HCT116 (cell line): ENCODE data around the gene MALT1.

ENCODE experiments used
- CEBPB ChIP-seq: IDR thresholded peaks from 2 replicates; pipeline ENCODE4 v1.6.1; 2012; ENCODE audit warnings: low read depth
- EZH2phosphoT487 ChIP-seq: fragments of 200-600 bp; IDR thresholded peaks from 2 replicates; pipeline ENCODE4 v1.6.1; 2018; ENCODE audit warnings: antibody characterized with exemption, borderline replicate concordance
- POLR2A ChIP-seq: IDR thresholded peaks from 2 replicates; pipeline ENCODE4 v1.7.0; 2011; ENCODE audit warnings: borderline replicate concordance; ENCODE audit not compliant: insufficient read depth, insufficient read length; ENCODE audit errors: extremely low read depth
- POLR2AphosphoS5 ChIP-seq: IDR thresholded peaks from 2 replicates; pipeline ENCODE4 v1.6.1; 2011; ENCODE audit warnings: mild to moderate bottlenecking, low read depth, low read length, moderate library complexity
- RAD21 ChIP-seq: IDR thresholded peaks from 2 replicates; pipeline ENCODE4 v1.6.1; 2012; ENCODE audit warnings: low read depth, mild to moderate bottlenecking
- SP1 ChIP-seq: IDR thresholded peaks from 2 replicates; pipeline ENCODE4 v1.6.1; 2012; ENCODE audit warnings: low read depth
- TCF7L2 ChIP-seq: IDR thresholded peaks from 2 replicates; pipeline ENCODE4 v1.7.0; 2011; ENCODE audit warnings: borderline replicate concordance, inconsistent platforms; ENCODE audit not compliant: insufficient read depth, insufficient read length; ENCODE audit errors: extremely low read depth
- YY1 ChIP-seq: IDR thresholded peaks from 2 replicates; pipeline ENCODE4 v1.6.1; 2011; ENCODE audit warnings: low read length, low read depth, moderate library complexity, mild to moderate bottlenecking; ENCODE audit not compliant: insufficient replicate concordance; ENCODE audit errors: extremely low read depth
- ZNF274 ChIP-seq: fragments of 200-500 bp; sonication (Bioruptor generic); IDR thresholded peaks from 2 replicates; pipeline ENCODE4 v1.6.1; 2014; ENCODE audit warnings: mild to moderate bottlenecking, low read depth, low read length, inconsistent platforms
- TF ChIP-seq, protein P1 (sequence below): IDR thresholded peaks from 2 replicates; pipeline ENCODE4 v1.6.1; 2012; ENCODE audit warnings: low read depth
- TF ChIP-seq, protein P2 (sequence below), 3 experiments: fragments of 200-600 bp in 1 of 3; sonication (generic) in 1 of 3; IDR thresholded peaks in 2 of 3; conservative IDR thresholded peaks in 1 of 3; 2 replicates each; pipeline ENCODE4 v1.5.1; 2012 to 2017; ENCODE audit warnings: low read depth in 2 of 3, low read length in 2 of 3, antibody characterized with exemption in 1 of 3, borderline replicate concordance in 1 of 3, control low read depth in 1 of 3, mild to moderate bottlenecking in 1 of 3, mixed read lengths in 1 of 3, mixed run types in 1 of 3, moderate library complexity in 1 of 3; ENCODE audit not compliant: insufficient read depth in 1 of 3
- TF ChIP-seq, protein P3 (sequence below): IDR thresholded peaks from 2 replicates; pipeline ENCODE4 v1.6.1; 2012

DNA sequence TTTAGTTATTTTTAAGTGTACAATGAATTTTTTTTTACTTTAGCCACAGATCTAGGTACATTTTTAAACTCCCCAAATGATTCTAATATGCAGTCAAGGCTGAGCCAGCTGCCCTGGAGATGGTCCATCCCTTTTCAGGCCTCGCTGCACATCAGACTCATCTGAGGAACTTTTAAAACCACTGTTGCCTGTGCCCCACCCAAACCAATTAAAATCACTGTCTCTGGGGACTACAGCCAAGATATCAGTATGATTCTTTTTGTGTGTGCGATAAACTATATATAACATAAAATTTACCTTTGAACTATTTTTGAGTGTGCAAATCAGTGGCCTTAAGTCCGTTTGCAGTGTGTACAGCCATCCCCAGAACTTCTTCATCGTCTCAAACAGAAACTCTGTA is 9.1 kb upstream of the MALT1 start:
- TF ChIP-seq SP1: no peak
- TF ChIP-seq, protein P1, sequence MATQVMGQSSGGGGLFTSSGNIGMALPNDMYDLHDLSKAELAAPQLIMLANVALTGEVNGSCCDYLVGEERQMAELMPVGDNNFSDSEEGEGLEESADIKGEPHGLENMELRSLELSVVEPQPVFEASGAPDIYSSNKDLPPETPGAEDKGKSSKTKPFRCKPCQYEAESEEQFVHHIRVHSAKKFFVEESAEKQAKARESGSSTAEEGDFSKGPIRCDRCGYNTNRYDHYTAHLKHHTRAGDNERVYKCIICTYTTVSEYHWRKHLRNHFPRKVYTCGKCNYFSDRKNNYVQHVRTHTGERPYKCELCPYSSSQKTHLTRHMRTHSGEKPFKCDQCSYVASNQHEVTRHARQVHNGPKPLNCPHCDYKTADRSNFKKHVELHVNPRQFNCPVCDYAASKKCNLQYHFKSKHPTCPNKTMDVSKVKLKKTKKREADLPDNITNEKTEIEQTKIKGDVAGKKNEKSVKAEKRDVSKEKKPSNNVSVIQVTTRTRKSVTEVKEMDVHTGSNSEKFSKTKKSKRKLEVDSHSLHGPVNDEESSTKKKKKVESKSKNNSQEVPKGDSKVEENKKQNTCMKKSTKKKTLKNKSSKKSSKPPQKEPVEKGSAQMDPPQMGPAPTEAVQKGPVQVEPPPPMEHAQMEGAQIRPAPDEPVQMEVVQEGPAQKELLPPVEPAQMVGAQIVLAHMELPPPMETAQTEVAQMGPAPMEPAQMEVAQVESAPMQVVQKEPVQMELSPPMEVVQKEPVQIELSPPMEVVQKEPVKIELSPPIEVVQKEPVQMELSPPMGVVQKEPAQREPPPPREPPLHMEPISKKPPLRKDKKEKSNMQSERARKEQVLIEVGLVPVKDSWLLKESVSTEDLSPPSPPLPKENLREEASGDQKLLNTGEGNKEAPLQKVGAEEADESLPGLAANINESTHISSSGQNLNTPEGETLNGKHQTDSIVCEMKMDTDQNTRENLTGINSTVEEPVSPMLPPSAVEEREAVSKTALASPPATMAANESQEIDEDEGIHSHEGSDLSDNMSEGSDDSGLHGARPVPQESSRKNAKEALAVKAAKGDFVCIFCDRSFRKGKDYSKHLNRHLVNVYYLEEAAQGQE: no peak
- TF ChIP-seq, protein P2, sequence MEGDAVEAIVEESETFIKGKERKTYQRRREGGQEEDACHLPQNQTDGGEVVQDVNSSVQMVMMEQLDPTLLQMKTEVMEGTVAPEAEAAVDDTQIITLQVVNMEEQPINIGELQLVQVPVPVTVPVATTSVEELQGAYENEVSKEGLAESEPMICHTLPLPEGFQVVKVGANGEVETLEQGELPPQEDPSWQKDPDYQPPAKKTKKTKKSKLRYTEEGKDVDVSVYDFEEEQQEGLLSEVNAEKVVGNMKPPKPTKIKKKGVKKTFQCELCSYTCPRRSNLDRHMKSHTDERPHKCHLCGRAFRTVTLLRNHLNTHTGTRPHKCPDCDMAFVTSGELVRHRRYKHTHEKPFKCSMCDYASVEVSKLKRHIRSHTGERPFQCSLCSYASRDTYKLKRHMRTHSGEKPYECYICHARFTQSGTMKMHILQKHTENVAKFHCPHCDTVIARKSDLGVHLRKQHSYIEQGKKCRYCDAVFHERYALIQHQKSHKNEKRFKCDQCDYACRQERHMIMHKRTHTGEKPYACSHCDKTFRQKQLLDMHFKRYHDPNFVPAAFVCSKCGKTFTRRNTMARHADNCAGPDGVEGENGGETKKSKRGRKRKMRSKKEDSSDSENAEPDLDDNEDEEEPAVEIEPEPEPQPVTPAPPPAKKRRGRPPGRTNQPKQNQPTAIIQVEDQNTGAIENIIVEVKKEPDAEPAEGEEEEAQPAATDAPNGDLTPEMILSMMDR (IDR thresholded peaks at IDR 0.05 in 2 of 3, conservative IDR thresholded peaks at IDR 0.05 in 1 of 3; ENCODE audit: borderline replicate concordance in 1 of 3, insufficient read depth in 1 of 3, low read depth in 2 of 3, low read length in 2 of 3): no peak
- no peak for TF ChIP-seq CEBPB
- no peak for TF ChIP-seq ZNF274
- TF ChIP-seq YY1: no peak
- no peak for TF ChIP-seq POLR2AphosphoS5
- TF ChIP-seq, protein P3, sequence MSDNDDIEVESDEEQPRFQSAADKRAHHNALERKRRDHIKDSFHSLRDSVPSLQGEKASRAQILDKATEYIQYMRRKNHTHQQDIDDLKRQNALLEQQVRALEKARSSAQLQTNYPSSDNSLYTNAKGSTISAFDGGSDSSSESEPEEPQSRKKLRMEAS: no peak
- TF ChIP-seq EZH2phosphoT487: no peak
- no peak for TF ChIP-seq POLR2A
- TF ChIP-seq TCF7L2: no peak
- TF ChIP-seq RAD21: no peak
